Left lung (tissue), 10 donors: ENCODE measurements around the gene UIMC1. TPM values are rescaled to one million over a fixed set of nuclear protein-coding genes. Genes with fewer than 3 reads are reported as not detected.

Source experiments
- ATAC-seq: fragments of 200-7000 bp; cut with Tn5 transposase; one replicate; pipeline ENCODE4 v1.9.1; 2020; ENCODE audit warnings: moderate library complexity
- DNase-seq, 4 donors: peaks; one replicate each; pipeline ENCODE4 v3.0.0-alpha.2; 2013 to 2020
- H3K27ac ChIP-seq, 2 donors: fragments of 200-600 bp; sonication (generic) in 1 of 2; one replicate each; pipeline versions ENCODE4 v1.5.0 to v1.8.0; 2020 to 2021
- H3K27me3 ChIP-seq, 2 donors: fragments of 200-600 bp; sonication (generic) in 1 of 2; one replicate each; pipeline versions ENCODE4 v1.5.0 to v1.8.0; 2020 to 2021
- H3K36me3 ChIP-seq, 2 donors: fragments of 200-600 bp; sonication (generic) in 1 of 2; one replicate each; pipeline versions ENCODE4 v1.5.0 to v1.8.0; 2020 to 2021
- H3K4me1 ChIP-seq, 2 donors: fragments of 200-600 bp; one replicate each; pipeline ENCODE4 v1.8.0; 2021
- H3K4me3 ChIP-seq, 2 donors: fragments of 200-600 bp; sonication (generic) in 1 of 2; one replicate each; pipeline versions ENCODE4 v1.5.0 to v1.8.0; 2020 to 2021; ENCODE audit warnings: mild to moderate bottlenecking in 1 of 2
- H3K9me3 ChIP-seq, 2 donors: fragments of 200-600 bp; sonication (generic) in 1 of 2; one replicate each; pipeline versions ENCODE4 v1.5.0 to v1.8.0; 2020 to 2021
- CTCF ChIP-seq, 2 donors: fragments of 200-600 bp; sonication (generic) in 1 of 2; IDR thresholded peaks; one replicate each; pipeline versions ENCODE4 v1.5.0 to v1.8.0; 2021; ENCODE audit warnings: antibody characterized with exemption in 2 of 2
- intact Hi-C, 2 donors: fragments of 100-400 bp; cut with DNase I; formaldehyde crosslinking; loops; one replicate each; pipeline versions ENCODE4 v1.11.2 to v1.14.2; 2022
- polyA plus RNA-seq, 6 donors: library from polyadenylated mRNA; unstranded; fragments of 120-200 nt; gene quantifications; one replicate each; pipeline ENCODE4 v1.2.1, GENCODE V29; 2013; ENCODE audit not compliant: insufficient read length in 6 of 6
- total RNA-seq, 2 donors: library from RNA; stranded (reverse); fragmentation: NEBNext Ultra II Directional; extraction: Animal tissue kit (Norgen Biotek cat#: 25700); gene quantifications; one replicate each; pipeline ENCODE4 v1.2.1, GENCODE V29; 2021
- donor health status: DM: no; HTN: yes; CAD: no.
- donor health status: DM: no; HTN: no; CAD: no.

UIMC1 gene
- total and polyA plus RNA-seq, 8 donors = 22.4 to 53.7 (median 44.2) TPM

- Histone ChIP-seq H3K4me1 (peaks cover 0 to 11% of the 10 kb centered on the region in 2 donors), H3K27me3 (peaks cover 0 to under 1% of the 10 kb centered on the region in 2 donors), H3K9me3 (no peaks in the 10 kb centered on the region), H3K36me3 (peaks cover 0 to 84% of the 10 kb centered on the region in 2 donors), H3K4me3 (no peak overlapping the region), H3K27ac (no peak overlapping the region)
- DNase-seq (peak in 2 of 4 donors; percentile 19 to 61), ATAC-seq (no peak)
- no peak for TF ChIP-seq CTCF (IDR thresholded peaks at IDR 0.05)
- intact Hi-C loops = no loop called here
Measured at GRCh38 chr5:176887252-176887849, 119.2 kb downstream of the UIMC1 start.

- no peak for TF ChIP-seq CTCF (IDR thresholded peaks at IDR 0.05)
- Histone ChIP-seq H3K4me3 (no peak overlapping the region), H3K9me3 (no peaks in the 10 kb centered on the region), H3K36me3 (peaks cover 0 to 88% of the 10 kb centered on the region in 2 donors), H3K27ac (peak overlapping the region in 1 of 2 donors; percentile 23), H3K4me1 (peaks cover 0 to 3% of the 10 kb centered on the region in 2 donors), H3K27me3 (no peaks in the 10 kb centered on the region)
- intact Hi-C loops = no loop called here
- ATAC-seq = no peak
- DNase-seq = peak in 2 of 4 donors; percentile 12 to 42
Measured at GRCh38 chr5:176886336-176887251, 120.0 kb downstream of the UIMC1 start.

GRCh38 chr5:176884571-176884890 lies 122.0 kb downstream of the UIMC1 start:
- intact Hi-C loops = no loop called here
- no peak overlapping the region for H3K4me3 ChIP-seq
- peaks cover 0 to 88% of the 10 kb centered on the region in 2 donors for H3K36me3 ChIP-seq
- TF ChIP-seq CTCF (IDR thresholded peaks at IDR 0.05) = no peak
- H3K9me3 ChIP-seq = no peaks in the 10 kb centered on the region
- H3K27ac ChIP-seq = no peak overlapping the region
- peaks cover 0 to 7% of the 10 kb centered on the region in 2 donors for H3K27me3 ChIP-seq
- DNase-seq (no peak), ATAC-seq (no peak)
- H3K4me1 ChIP-seq = no peaks in the 10 kb centered on the region

GRCh38 chr5:176883700-176884570 lies 122.6 kb downstream of the UIMC1 start:
- peaks cover 0 to 13% of the 10 kb centered on the region in 2 donors for H3K27me3 ChIP-seq
- ATAC-seq (no peak), DNase-seq (peak in 1 of 4 donors; percentile 18)
- no peak overlapping the region for H3K4me3 ChIP-seq
- H3K36me3 ChIP-seq = peaks cover 0 to 86% of the 10 kb centered on the region in 2 donors
- intact Hi-C loops = no loop called here
- H3K27ac ChIP-seq = no peak overlapping the region
- no peaks in the 10 kb centered on the region for H3K9me3 ChIP-seq
- no peaks in the 10 kb centered on the region for H3K4me1 ChIP-seq
- no peak for TF ChIP-seq CTCF (IDR thresholded peaks at IDR 0.05)
